GM12878 (cell line): ENCODE measurements around the gene PNMT. TPM values are rescaled to one million over a fixed set of nuclear protein-coding genes. Genes with fewer than 3 reads are reported as not detected.

Experiments used
- ATAC-seq: fragments of 200-7000 bp; cut with Tn5 transposase; 3 replicates; pipeline ENCODE4 v1.9.1; 2020; ENCODE audit warnings: mild to moderate bottlenecking, moderate library complexity
- BruUV-seq: library from RNA; stranded (reverse); fragments of 400-500 nt; replicated peaks from 2 replicates; lab custom pipeline; 2021; lab: Mats Ljungman, UMichigan
- CTCF ChIA-PET: fragments of 300-600 bp; sonication (Branson Sonifier 250); formaldehyde crosslinking; extraction: SDS; loops from one replicate; lab custom pipeline; 2021; ENCODE audit warnings: inconsistent platforms; lab: Yijun Ruan, JAX
- POLR2A ChIA-PET: fragments of 350-600 bp; formaldehyde crosslinking; extraction: SDS; loops from one replicate; lab custom pipeline; 2021; ENCODE audit warnings: inconsistent platforms; lab: Charles Lee
- RAD21 ChIA-PET: fragments of 300-600 bp; sonication (Branson Sonifier 250); formaldehyde crosslinking; loops from one replicate; lab custom pipeline; 2023; ENCODE audit warnings: antibody characterized with exemption; ENCODE audit not compliant: unreplicated experiment; lab: Charles Lee
- SMC1A ChIA-PET: fragments of 300-600 bp; sonication (Branson Sonifier 250); formaldehyde crosslinking; loops from one replicate; lab custom pipeline; 2023; ENCODE audit not compliant: unreplicated experiment, uncharacterized antibody; lab: Charles Lee
- DNase-seq: peaks from one replicate; pipeline ENCODE4 v3.0.0-alpha.2; 2011; ENCODE audit warnings: low read depth, low spot score
- FAIRE-seq: peaks from 3 replicates; lab custom pipeline; 2011; peaks lifted over from hg19 to GRCh38; lab: Jason Lieb, UNC
- H2AFZ ChIP-seq: 2 replicates; pipeline ENCODE4 v1.6.0; 2011; ENCODE audit warnings: low read depth, low read length, control low read depth; ENCODE audit not compliant: control insufficient read depth
- H3K27ac ChIP-seq: 2 replicates; pipeline ENCODE4 v1.5.1; 2011; ENCODE audit warnings: control low read depth; ENCODE audit not compliant: control insufficient read depth, insufficient read depth
- H3K27me3 ChIP-seq, 2 experiments: replicated peaks in 1 of 2; 2 replicates each; pipeline versions ENCODE4 v1.6.0 to v1.6.1; 2011; ENCODE audit warnings: low read length in 1 of 2; ENCODE audit not compliant: control insufficient read depth in 2 of 2, insufficient read depth in 2 of 2
- H3K36me3 ChIP-seq, 2 experiments: 2 replicates each; pipeline ENCODE4 v1.5.1; 2011; ENCODE audit warnings: low read length in 1 of 2; ENCODE audit not compliant: control insufficient read depth in 2 of 2, insufficient read depth in 2 of 2
- H3K4me1 ChIP-seq: 2 replicates; pipeline ENCODE4 v1.6.1; 2011; ENCODE audit warnings: mild to moderate bottlenecking, low read length, moderate library complexity, mixed read lengths; ENCODE audit not compliant: control insufficient read depth, insufficient read depth
- H3K4me2 ChIP-seq: 2 replicates; pipeline ENCODE4 v1.6.0; 2011; ENCODE audit warnings: control low read depth; ENCODE audit not compliant: control insufficient read depth, insufficient read depth
- H3K4me3 ChIP-seq: fragments of 200-600 bp; sonication (generic); 2 replicates; pipeline ENCODE4 v1.5.1; 2016
- H3K79me2 ChIP-seq: 2 replicates; pipeline ENCODE4 v1.6.0; 2011; ENCODE audit warnings: low read length; ENCODE audit not compliant: control insufficient read depth, insufficient read depth
- H3K9ac ChIP-seq: 2 replicates; pipeline ENCODE4 v1.8.0; 2011; ENCODE audit warnings: low read length, control low read depth, mixed read lengths; ENCODE audit not compliant: control insufficient read depth, insufficient read depth
- H3K9me3 ChIP-seq: replicated peaks from 3 replicates; pipeline ENCODE4 v1.5.1; 2011; ENCODE audit warnings: mild to moderate bottlenecking, low read length; ENCODE audit not compliant: control insufficient read depth, insufficient read depth
- H4K20me1 ChIP-seq: 2 replicates; pipeline ENCODE4 v1.6.0; 2011; ENCODE audit not compliant: control insufficient read depth, insufficient read depth
- ASH2L ChIP-seq: fragments of 300-600, 200-600 bp; sonication (generic); IDR thresholded peaks from 2 replicates; pipeline ENCODE4 v1.6.1; 2017; ENCODE audit warnings: low read depth, mild to moderate bottlenecking, borderline replicate concordance
- CTCF ChIP-seq, 3 experiments: IDR thresholded peaks in 2 of 3; conservative IDR thresholded peaks in 1 of 3; 2 replicates each; pipeline ENCODE4 v1.5.1; 2011; ENCODE audit warnings: low read depth in 3 of 3, low read length in 3 of 3, mild to moderate bottlenecking in 3 of 3, control low read depth in 2 of 3, moderate library complexity in 2 of 3, inconsistent platforms in 1 of 3, mixed read lengths in 1 of 3; ENCODE audit not compliant: control insufficient read depth in 2 of 3, insufficient read depth in 1 of 3; ENCODE audit errors: extremely low read depth in 1 of 3
- IKZF1 ChIP-seq: fragments of 450-650 bp; conservative IDR thresholded peaks from 2 replicates; pipeline ENCODE4 v1.6.1; 2017; ENCODE audit warnings: antibody characterized with exemption, mild to moderate bottlenecking
- WGBS: methylation state at CpG from one replicate; pipeline ENCODE4 v1.1.6; 2016; ENCODE audit warnings: low lambda C conversion rate; ENCODE audit not compliant: insufficient replicate concordance, insufficient coverage; ENCODE audit errors: missing lambda C conversion rate; 5-methylcytosine and 5-hydroxymethylcytosine counted together
- in situ Hi-C: fragments of 300-500 bp; cut with MboI; formaldehyde crosslinking; loops from 9 replicates; pipeline ENCODE4 v1.14.3; 2018; ENCODE audit warnings: mixed read lengths
- intact Hi-C: fragments of 100-400 bp; cut with micrococcal nuclease; formaldehyde crosslinking; loops from one replicate; pipeline ENCODE4 v1.14.2; 2022; ENCODE audit not compliant: unreplicated experiment
- polyA plus RNA-seq, 11 experiments: library from polyadenylated mRNA; depleted of rRNA in 4 of 11; unstranded in 6 of 11; stranded (reverse) in 5 of 11; fragments of >200 nt; fragmentation: Nextera tagmentation in 4 of 11; fragmentation: Illumina TruSeq in 1 of 11; extraction: Ambion mirVana in 4 of 11; extraction: Trizol in 1 of 11; gene quantifications; 1 replicate in 1 of 11; 2 replicates in 10 of 11; pipeline versions ENCODE4 v1.2.1 to v1.2.3, GENCODE V29; 2011 to 2016; ENCODE audit warnings: inconsistent platforms in 2 of 11, missing spikeins in 2 of 11, low read depth in 1 of 11
- total RNA-seq, 4 experiments: library from RNA; depleted of rRNA in 3 of 4; stranded (reverse); fragments of >200 nt in 3 of 4; fragmentation: Illumina TruSeq in 1 of 4; extraction: Trizol in 1 of 4; gene quantifications; 2 replicates each; pipeline versions ENCODE4 v1.2.1 to v1.2.3, GENCODE V29; 2013 to 2021

Gene PNMT
- total and polyA plus RNA-seq, 10 of the 15 experiments (the other 5 are each of a cell fraction or from before 2014, with no cell fraction given): not detected

GRCh38 chr17:39634384-39634871 lies 33.8 kb upstream of the PNMT start:
- peaks cover 23% of the 10 kb centered on the region for H3K79me2 ChIP-seq

More at GRCh38 chr17:39634384-39634871, 33.8 kb upstream of the PNMT start:
- Histone ChIP-seq H3K4me2 (no peak overlapping the region), H3K4me1 (peaks cover 17% of the 10 kb centered on the region), H4K20me1 (peaks cover 3% of the 10 kb centered on the region; the same call in 1 of the 2 replicates), H3K36me3 (no peaks in the 10 kb centered on the region), H3K27ac (no peak overlapping the region), H3K9ac (no peak overlapping the region), H3K27me3 (no peaks in the 10 kb centered on the region), H3K9me3 (no peaks in the 10 kb centered on the region), H3K4me3 (no peak overlapping the region), H2AFZ (no peak overlapping the region; the same call in 1 of the 2 replicates)
- intact Hi-C loops (no loop called here), in situ Hi-C loops (no loop called here)
- BruUV-seq: no TSS peak
- ATAC-seq (no peak), FAIRE-seq (peak; percentile 86), DNase-seq (no peak)
- SMC1A ChIA-PET: interaction anchor here (0.6 to 2.9 kb wide), 5 partner anchors 11 to 41 kb away, joined by 3 to 10 read pairs (median 3); partner anchors contain the start of gene PNMT
- POLR2A ChIA-PET: interaction anchor here (1.3 kb wide), 1 partner anchor 42 kb away, joined by 3 read pairs; no protein-coding TSS in a partner anchor
- RAD21 ChIA-PET: interaction anchor here (0.8 to 3.4 kb wide), 2 partner anchors 12 to 120 kb away, joined by 3 to 20 read pairs; no protein-coding TSS in a partner anchor
- CTCF ChIA-PET: interaction anchor here (0.6 to 15.5 kb wide), 22 partner anchors 10 to 659 kb away, joined by 3 to 225 read pairs (median 4); partner anchors contain the start of genes IKZF3, MIEN1, PGAP3 and TCAP
- 47% methylated on average over 2 of the region's 2 CpGs for WGBS
- peak; percentile 50 to 76 (median 62) for TF ChIP-seq CTCF (IDR thresholded peaks at IDR 0.05 in 2 of 3, conservative IDR thresholded peaks at IDR 0.05 in 1 of 3; ENCODE audit: control insufficient read depth in 2 of 3, extremely low read depth in 1 of 3, insufficient read depth in 1 of 3, low read depth in 3 of 3, low read length in 3 of 3)
- no peak for TF ChIP-seq ASH2L
- 0 out of 2 replicates have a peak, but pooled peaks have one; percentile 27 for TF ChIP-seq IKZF1
